Measurements from ENCODE around the gene FLOT1. TPM values are rescaled to one million over a fixed set of nuclear protein-coding genes. Genes with fewer than 3 reads are reported as not detected.

FLOT1 gene
- total and polyA plus RNA-seq, 2 of the 13 experiments (the other 11 are each of a cell fraction or from before 2014, with no cell fraction given) = 82.3 to 130 TPM

DNA sequence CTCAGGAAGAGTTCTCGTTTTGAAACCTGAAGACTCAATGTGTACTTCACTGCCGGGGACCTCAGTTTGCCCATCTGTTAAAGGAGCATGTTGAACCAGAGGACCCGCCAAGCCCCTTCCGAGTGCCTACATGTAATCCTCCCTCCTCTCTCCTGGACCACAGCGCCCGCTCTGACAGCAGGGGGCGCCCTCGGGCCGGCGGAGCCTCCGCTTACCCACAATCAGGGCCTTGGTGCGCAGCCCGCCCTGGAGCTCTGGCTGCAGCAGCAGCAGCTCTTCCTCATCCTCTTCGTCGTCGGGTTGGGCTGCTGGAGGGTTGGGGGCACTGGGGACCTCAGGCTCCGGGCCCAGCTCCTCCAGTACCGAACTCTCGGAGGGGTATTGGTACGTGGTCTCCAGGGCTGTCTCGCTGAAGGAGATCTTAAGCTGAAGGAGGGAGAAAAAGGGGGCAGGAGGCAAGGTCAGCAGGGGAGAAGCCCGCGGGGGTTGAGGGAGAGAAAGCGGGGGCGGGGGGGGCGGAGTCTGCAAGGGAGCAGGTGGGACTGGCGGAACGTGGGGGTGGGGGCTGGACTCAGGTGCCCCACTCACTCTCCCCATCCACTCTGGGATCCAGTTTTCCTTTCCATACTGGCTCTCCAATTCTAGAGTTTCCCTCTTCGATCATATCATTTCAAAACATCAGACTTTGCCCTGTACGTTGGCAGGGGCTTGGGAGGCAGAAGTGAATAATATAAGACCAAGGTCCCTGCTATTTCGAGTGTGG is 63.3 kb downstream of the FLOT1 start (continued):
- TF ChIP-seq, protein P1, sequence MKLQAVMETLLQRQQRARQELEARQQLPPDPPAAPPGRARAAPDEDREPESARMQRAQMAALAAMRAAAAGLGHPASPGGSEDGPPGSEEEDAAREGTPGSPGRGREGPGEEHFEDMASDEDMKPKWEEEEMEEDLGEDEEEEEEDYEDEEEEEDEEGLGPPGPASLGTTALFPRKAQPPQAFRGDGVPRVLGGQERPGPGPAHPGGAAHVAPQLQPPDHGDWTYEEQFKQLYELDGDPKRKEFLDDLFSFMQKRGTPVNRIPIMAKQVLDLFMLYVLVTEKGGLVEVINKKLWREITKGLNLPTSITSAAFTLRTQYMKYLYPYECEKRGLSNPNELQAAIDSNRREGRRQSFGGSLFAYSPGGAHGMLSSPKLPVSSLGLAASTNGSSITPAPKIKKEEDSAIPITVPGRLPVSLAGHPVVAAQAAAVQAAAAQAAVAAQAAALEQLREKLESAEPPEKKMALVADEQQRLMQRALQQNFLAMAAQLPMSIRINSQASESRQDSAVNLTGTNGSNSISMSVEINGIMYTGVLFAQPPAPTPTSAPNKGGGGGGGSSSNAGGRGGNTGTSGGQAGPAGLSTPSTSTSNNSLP (IDR thresholded peaks at IDR 0.05; ENCODE audit: low read depth, low read length) = peak; percentile 49
- no peak for TF ChIP-seq ZFP36L1 (CRISPR knock-in tag; IDR thresholded peaks at IDR 0.05)
- TF ChIP-seq, protein P2, sequence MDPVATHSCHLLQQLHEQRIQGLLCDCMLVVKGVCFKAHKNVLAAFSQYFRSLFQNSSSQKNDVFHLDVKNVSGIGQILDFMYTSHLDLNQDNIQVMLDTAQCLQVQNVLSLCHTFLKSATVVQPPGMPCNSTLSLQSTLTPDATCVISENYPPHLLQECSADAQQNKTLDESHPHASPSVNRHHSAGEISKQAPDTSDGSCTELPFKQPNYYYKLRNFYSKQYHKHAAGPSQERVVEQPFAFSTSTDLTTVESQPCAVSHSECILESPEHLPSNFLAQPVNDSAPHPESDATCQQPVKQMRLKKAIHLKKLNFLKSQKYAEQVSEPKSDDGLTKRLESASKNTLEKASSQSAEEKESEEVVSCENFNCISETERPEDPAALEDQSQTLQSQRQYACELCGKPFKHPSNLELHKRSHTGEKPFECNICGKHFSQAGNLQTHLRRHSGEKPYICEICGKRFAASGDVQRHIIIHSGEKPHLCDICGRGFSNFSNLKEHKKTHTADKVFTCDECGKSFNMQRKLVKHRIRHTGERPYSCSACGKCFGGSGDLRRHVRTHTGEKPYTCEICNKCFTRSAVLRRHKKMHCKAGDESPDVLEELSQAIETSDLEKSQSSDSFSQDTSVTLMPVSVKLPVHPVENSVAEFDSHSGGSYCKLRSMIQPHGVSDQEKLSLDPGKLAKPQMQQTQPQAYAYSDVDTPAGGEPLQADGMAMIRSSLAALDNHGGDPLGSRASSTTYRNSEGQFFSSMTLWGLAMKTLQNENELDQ (CRISPR knock-in tag; IDR thresholded peaks at IDR 0.05; ENCODE audit: borderline replicate concordance) = no peak
- no peak for TF ChIP-seq SOX6 (IDR thresholded peaks at IDR 0.05)
- TF ChIP-seq SOX6 (CRISPR knock-in tag; IDR thresholded peaks at IDR 0.05) = peak; percentile 79
- 0 out of 2 replicates have a peak, but pooled peaks have one; percentile 40 for TF ChIP-seq KAT8 (CRISPR knock-in tag; IDR thresholded peaks at IDR 0.05)
- no peak for TF ChIP-seq SMAD1 (CRISPR knock-in tag; IDR thresholded peaks at IDR 0.05; ENCODE audit: borderline replicate concordance, low read depth)
- TF ChIP-seq, protein P3, sequence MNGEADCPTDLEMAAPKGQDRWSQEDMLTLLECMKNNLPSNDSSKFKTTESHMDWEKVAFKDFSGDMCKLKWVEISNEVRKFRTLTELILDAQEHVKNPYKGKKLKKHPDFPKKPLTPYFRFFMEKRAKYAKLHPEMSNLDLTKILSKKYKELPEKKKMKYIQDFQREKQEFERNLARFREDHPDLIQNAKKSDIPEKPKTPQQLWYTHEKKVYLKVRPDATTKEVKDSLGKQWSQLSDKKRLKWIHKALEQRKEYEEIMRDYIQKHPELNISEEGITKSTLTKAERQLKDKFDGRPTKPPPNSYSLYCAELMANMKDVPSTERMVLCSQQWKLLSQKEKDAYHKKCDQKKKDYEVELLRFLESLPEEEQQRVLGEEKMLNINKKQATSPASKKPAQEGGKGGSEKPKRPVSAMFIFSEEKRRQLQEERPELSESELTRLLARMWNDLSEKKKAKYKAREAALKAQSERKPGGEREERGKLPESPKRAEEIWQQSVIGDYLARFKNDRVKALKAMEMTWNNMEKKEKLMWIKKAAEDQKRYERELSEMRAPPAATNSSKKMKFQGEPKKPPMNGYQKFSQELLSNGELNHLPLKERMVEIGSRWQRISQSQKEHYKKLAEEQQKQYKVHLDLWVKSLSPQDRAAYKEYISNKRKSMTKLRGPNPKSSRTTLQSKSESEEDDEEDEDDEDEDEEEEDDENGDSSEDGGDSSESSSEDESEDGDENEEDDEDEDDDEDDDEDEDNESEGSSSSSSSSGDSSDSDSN (CRISPR knock-in tag; IDR thresholded peaks at IDR 0.05) = peak; percentile 42
- TF ChIP-seq ZNF7 (CRISPR knock-in tag; IDR thresholded peaks at IDR 0.05) = no peak
- no peak for TF ChIP-seq ZNF230 (CRISPR knock-in tag; IDR thresholded peaks at IDR 0.05)
- no peak; the same call in 1 of the 2 replicates for TF ChIP-seq ZNF605 (CRISPR knock-in tag; IDR thresholded peaks at IDR 0.05)
- TF ChIP-seq, protein P4, sequence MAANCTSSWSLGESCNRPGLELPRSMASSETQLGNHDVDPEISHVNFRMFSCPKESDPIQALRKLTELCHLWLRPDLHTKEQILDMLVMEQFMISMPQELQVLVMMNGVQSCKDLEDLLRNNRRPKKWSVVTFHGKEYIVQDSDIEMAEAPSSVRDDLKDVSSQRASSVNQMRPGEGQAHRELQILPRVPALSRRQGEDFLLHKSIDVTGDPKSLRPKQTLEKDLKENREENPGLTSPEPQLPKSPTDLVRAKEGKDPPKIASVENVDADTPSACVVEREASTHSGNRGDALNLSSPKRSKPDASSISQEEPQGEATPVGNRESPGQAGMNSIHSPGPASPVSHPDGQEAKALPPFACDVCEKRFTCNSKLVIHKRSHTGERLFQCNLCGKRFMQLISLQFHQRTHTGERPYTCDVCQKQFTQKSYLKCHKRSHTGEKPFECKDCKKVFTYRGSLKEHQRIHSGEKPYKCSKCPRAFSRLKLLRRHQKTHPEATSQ (CRISPR knock-in tag; IDR thresholded peaks at IDR 0.05; ENCODE audit: borderline replicate concordance) = peak; percentile 71; the same call in 1 of the 2 replicates
- peak; percentile 68 for TF ChIP-seq PPARG (CRISPR knock-in tag; conservative IDR thresholded peaks at IDR 0.05)
- TF ChIP-seq ZNF263 (CRISPR knock-in tag; IDR thresholded peaks at IDR 0.05) = peak; percentile 87
- TF ChIP-seq PAF1 (CRISPR knock-in tag; IDR thresholded peaks at IDR 0.05) = no peak
- TF ChIP-seq, protein P5, sequence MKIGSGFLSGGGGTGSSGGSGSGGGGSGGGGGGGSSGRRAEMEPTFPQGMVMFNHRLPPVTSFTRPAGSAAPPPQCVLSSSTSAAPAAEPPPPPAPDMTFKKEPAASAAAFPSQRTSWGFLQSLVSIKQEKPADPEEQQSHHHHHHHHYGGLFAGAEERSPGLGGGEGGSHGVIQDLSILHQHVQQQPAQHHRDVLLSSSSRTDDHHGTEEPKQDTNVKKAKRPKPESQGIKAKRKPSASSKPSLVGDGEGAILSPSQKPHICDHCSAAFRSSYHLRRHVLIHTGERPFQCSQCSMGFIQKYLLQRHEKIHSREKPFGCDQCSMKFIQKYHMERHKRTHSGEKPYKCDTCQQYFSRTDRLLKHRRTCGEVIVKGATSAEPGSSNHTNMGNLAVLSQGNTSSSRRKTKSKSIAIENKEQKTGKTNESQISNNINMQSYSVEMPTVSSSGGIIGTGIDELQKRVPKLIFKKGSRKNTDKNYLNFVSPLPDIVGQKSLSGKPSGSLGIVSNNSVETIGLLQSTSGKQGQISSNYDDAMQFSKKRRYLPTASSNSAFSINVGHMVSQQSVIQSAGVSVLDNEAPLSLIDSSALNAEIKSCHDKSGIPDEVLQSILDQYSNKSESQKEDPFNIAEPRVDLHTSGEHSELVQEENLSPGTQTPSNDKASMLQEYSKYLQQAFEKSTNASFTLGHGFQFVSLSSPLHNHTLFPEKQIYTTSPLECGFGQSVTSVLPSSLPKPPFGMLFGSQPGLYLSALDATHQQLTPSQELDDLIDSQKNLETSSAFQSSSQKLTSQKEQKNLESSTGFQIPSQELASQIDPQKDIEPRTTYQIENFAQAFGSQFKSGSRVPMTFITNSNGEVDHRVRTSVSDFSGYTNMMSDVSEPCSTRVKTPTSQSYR (CRISPR knock-in tag; IDR thresholded peaks at IDR 0.05; ENCODE audit: borderline replicate concordance) = peak; percentile 45; the same call in 1 of the 2 replicates
- TF ChIP-seq, protein P6, sequence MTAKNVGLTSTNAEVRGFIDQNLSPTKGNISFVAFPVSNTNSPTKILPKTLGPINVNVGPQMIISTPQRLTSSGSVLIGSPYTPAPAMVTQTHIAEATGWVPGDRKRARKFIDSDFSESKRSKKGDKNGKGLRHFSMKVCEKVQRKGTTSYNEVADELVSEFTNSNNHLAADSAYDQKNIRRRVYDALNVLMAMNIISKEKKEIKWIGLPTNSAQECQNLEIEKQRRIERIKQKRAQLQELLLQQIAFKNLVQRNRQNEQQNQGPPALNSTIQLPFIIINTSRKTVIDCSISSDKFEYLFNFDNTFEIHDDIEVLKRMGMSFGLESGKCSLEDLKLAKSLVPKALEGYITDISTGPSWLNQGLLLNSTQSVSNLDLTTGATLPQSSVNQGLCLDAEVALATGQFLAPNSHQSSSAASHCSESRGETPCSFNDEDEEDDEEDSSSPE (CRISPR knock-in tag; IDR thresholded peaks at IDR 0.05) = peak; percentile 56
